CD4-positive, alpha-beta T cell treated with Interferon alpha-2 for 1 hour (primary cell): ENCODE results near the gene KCNA4.
"Not testable (repeated sequence)": the region's sequence is repeated elsewhere in the genome, so short reads cannot be mapped to it uniquely, and the experiment has no call there.

Source experiments
- DNase-seq, 2 donors: peaks; one replicate each; pipeline ENCODE4 v3.0.0-alpha.2; 2020 to 2022

The KCNA4 gene

GRCh38 chr11:30016588-30017363, at the start of gene KCNA4:
TSS of gene KCNA4 (minus strand) at chr11:30017030. CDS start at chr11:30012678, 4,352 bp downstream.
- DNase-seq, result no peak

DNA sequence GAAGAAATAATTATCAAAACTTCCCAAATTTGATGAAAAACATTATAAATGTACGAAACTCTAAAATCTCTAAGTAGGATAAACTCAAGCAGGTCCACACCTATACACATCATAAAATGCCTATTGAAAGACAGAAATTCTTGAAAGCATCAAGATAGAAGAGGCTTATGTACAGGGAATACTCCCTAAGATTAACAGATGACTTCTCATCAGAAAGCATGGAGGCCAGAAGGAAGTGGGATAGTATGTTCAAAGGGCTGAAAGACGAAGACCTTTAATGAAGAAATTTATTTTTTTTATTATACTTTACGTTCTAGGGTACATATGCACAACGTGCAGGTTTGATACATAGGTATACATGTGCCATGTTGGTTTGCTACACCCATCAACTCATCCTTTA, 45.3 kb upstream of the KCNA4 start:
- DNase-seq, result no peak

GRCh38 chr11:30059172-30059815, 42.5 kb upstream of the KCNA4 start:
- no peak for DNase-seq

- DNase-seq, result no peak
Measured at GRCh38 chr11:30049214-30049613, 32.4 kb upstream of the KCNA4 start.

DNA sequence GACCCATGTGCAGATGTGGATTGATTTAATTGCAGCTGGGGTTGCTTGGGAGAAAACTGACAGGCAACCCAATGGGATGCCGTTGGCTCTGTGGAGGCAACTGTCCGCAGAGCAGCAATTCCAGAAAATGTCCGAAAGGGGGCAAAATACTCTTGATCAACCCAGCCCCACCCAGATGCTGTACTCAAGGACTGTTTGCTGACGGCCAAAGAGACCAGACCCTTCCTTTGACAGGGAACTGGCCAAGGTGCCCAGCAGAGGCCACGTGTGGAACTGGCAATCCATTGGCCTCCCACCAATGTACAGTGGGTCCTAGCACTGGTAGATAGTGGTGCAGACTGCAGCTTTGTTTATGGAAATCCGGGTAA, 29.7 kb upstream of the KCNA4 start:
- DNase-seq, result no peak

DNA sequence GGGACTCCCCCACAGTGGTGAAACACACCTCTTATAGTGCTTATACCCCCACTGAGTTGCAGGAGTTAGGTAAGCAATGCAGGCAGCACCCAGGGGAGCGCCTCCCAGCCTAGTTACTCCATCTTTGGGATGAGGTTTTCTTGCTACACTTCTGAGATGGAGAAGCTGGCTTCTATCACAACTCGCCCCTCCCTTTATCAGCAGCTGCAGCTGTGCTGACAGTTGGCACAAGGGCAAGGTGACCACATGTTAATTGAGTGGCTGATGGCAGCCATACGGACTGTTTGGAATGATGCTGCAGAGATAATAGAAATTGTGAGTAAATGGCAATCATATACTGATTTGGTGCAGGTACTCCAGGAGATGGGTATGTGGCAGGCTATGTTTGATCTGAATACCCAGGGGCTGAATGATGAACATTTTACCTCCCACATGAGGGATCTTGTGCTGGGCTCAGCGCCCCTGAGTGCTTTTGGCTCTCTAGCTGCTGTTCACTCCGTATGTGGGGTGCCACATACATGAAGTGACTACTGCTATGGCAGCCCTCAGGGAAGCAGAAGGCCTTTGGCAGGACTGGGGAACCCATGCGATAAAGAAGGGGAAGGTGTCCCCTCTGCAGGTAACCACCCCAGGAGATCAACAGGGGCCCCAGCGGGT, 29.2 kb upstream of the KCNA4 start:
- no peak for DNase-seq

GRCh38 chr11:30045144-30045543, 28.3 kb upstream of the KCNA4 start:
- DNase-seq, result no peak

DNA sequence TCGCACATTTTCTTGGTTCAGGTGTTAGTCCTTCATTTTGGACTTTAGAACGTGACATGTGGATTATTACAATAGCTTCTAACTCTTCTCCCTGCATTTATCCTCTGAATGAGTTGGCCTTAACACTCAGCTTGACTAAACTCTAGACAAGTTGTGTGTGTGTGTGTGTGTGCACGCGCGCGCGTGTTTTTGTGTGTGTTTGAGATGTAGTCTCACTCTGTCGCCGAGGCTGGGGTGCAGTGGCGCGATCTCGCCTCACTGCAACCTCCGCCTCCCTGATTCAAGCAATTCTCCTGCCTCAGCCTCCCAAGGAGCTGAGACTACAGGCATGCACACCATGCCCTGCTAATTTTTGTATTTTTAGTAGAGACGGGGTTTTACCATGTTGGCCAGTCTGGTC, 24.3 kb upstream of the KCNA4 start:
- no peak for DNase-seq

DNA sequence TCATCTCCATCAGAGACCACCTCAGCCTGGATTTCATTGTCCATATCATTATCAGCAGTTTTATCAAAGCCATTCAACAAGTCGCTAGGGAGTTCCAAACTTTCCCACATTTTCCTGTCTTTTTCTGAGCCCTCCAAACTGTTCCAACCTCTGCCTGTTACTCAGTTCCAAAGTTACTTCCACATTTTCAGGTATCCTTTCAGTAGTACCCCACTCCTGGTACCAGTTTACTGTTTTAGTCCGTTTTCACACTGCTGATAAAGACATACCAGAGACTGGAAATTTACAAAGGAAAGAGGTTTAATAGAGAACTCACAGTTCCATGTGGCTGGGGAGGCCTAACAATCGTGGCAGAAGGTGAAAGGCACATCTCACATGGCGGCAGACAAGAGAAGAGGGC, 17.9 kb upstream of the KCNA4 start:
- not testable (repeated sequence) for DNase-seq

- not testable (repeated sequence) for DNase-seq
Measured at GRCh38 chr11:30034166-30034565, 17.3 kb upstream of the KCNA4 start.

DNA sequence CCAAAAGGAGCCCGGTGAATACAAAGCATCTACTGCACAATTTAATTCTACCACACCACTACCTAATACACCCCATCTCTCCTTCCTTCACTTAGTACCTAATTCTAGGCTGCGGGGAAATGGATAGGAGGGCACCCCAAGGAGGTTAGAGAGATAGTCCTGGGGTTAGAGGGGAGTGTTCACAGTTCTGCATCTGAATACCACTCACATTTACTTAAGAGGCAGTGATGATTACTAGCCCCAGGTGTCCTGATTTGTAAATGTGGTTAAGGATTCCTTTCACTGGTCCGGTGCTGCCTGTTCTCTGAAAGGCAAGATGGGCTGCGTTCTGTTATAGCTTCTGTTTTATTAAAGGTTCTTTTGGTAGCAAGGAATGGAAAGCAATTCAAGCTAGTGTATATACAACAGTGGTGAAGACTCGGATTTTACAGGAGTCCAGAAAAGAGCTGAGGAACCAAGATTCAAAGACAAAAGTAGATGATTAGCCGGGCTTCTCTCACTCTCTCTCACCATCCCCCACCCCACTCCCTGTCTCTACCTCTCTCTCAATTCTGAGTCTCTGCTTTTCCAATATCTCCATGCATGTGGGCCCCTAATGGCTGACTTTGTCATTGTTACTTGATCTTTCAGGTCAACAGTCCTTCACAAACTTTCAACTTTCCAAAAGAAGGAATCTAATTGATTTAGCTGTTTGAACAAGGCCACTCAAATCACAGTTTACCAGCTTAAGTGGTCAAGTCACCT, 8.7 kb upstream of the KCNA4 start:
- DNase-seq, result no peak

DNA sequence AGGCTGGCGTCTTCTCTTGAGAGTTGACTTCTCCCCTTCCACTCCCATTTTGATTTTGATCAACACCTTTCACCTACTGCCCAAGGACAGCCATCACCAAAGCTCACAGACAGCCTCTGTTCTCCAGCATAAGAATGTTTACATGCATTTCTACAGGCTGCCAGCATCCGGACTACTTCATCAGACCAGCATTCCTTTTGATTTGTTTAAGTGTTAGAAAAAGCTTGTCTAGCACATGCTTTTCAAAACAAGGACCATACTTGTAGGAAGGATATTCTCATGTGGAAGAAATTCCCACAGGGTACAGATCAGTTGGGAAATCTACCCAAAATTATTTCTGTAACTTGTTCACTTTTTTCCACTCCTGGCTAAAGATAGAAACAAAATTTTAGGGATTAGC, 6.2 kb upstream of the KCNA4 start:
- no peak for DNase-seq

GRCh38 chr11:30019481-30019880, 2.7 kb upstream of the KCNA4 start:
- DNase-seq, result no peak

DNA sequence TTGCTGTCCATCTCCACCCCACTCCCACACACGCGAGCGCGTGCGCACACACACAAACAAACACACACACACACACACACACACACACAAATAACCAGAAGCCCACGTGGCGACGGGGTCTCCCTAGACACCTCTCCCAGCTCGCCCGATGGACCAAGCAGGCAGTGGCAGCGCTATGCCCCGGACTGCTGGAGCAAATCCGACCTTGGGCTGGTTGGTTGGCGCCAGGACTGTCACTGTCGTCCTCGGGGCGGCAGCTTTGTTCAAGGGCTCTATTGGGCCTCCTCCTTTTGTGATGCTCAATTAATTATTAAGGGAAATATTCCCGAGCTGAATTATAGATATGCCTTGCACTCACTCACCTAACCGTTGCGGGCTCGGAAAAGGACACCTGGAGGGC, 1.7 kb upstream of the KCNA4 start:
- DNase-seq, result no peak

- DNase-seq, result no peak
Measured at GRCh38 chr11:30017445-30017895, 640 bp upstream of the KCNA4 start.

- no peak for DNase-seq
Measured at GRCh38 chr11:30015725-30016412, 961 bp downstream of the KCNA4 start.

GRCh38 chr11:30012346-30012745, 4.5 kb downstream of the KCNA4 start:
- no peak for DNase-seq

DNA sequence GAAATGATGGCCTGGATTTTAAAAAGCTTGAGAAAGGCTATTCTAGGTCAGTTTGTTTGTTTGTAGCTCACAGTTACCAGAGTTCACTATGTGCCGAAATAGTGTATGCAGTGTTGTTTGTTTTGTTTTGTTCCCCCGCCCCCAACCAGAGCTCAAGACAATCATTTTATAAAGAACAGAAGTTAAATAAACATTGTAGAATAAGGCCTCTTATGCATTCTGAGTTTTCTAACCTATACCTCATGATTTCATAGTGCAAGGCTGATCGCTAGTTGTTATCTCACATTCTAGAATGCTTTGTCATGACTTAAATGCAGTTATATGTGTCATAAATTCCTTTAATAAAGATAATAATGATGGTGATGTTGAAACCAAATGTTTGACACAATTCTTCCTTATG, 7.8 kb downstream of the KCNA4 start:
- DNase-seq, result no peak

- no peak for DNase-seq
Measured at GRCh38 chr11:30006876-30007275, 10.0 kb downstream of the KCNA4 start.

DNA sequence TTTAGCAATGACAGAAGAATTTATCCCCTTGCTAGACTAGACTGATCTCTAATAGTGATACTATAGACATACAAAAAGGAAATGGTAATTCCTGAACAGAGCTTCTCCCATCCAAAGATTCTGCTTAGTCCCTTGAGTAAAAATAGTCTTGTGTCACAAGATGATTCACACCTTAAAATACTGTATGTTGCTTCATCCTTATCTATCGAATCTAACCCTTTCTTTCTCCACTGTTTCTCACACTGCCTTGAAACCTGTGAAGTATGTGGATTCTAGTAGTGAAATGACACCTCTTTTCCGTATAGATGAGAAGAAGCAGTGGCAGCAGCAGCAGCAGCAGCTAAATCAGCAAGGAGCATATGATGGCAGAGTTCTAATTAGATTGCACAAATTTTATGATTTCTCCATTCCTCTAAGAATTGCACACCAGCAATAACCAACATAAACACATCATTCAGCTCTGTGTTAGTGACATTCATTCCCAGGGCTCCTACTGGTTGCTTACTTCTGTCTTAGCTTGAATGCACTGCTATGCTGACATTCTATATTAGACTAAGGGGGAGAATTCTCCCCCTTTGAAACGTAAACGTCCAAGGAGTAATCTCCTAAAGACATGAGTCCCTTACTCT, 14.6 kb downstream of the KCNA4 start:
- DNase-seq, result no peak

- DNase-seq, result no peak
Measured at GRCh38 chr11:30000986-30001750, 15.7 kb downstream of the KCNA4 start.
